Measurements from ENCODE around the gene HCN2. TPM values are rescaled to one million over a fixed set of nuclear protein-coding genes. Genes with fewer than 3 reads are reported as not detected.

The HCN2 gene
- total RNA-seq, 2 experiments from 2014 or later = 2.1 TPM

DNA sequence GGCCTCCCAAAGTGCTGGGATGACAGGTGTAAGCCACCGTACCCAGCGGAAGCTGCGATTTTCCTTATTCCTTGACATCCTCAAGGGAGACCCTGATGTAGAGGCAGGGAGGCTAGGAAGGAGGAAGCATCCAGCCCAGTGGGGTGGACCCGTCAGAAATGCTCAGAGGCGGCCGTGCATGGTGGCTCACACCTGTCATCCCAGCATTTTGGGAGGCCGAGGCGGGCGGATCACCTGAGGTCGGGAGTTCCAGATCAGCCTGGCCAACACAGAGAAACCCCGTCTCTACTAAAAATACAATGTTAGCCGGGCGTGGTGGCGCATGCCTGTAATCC lies 34.2 kb upstream of the HCN2 start:
- peaks cover 8% of the 10 kb centered on the region for H3K4me1 ChIP-seq (ENCODE audit: insufficient read depth, low read length)
- Mint-ChIP-seq H3K9me3 (no peaks in the 10 kb centered on the region), H3K36me3 (ENCODE audit: low read depth) (no peaks in the 10 kb centered on the region), H3K27me3 (no peaks in the 10 kb centered on the region), H3K4me1 (ENCODE audit: low read depth) (no peaks in the 10 kb centered on the region), H3K27ac (no peak overlapping the region), H3K4me3 (no peak overlapping the region)
- no peaks in the 10 kb centered on the region for H3K9me3 ChIP-seq (ENCODE audit: control insufficient read depth in 1 of 2, insufficient read depth in 1 of 2, low read length in 2 of 2)
- no peaks in the 10 kb centered on the region for H3K27me3 ChIP-seq (ENCODE audit: control insufficient read depth in 1 of 2, insufficient read depth in 2 of 2, low read length in 2 of 2)
- no peak overlapping the region for H3K4me3 ChIP-seq (ENCODE audit: low read length)
- no peak for ATAC-seq (ENCODE audit: poor library complexity)
- H3K27ac ChIP-seq (ENCODE audit: low read depth in 1 of 2, low read length in 2 of 2) = no peak overlapping the region
- intact Hi-C loops (cut with DNase I, micrococcal nuclease) = no loop called here
- CTCF ChIA-PET = no interaction called here
- H3K36me3 ChIP-seq (ENCODE audit: insufficient read depth, low read length) = no peaks in the 10 kb centered on the region
- DNase-seq = no peak
- POLR2A ChIA-PET = no interaction called here
- TF ChIP-seq, protein P1, sequence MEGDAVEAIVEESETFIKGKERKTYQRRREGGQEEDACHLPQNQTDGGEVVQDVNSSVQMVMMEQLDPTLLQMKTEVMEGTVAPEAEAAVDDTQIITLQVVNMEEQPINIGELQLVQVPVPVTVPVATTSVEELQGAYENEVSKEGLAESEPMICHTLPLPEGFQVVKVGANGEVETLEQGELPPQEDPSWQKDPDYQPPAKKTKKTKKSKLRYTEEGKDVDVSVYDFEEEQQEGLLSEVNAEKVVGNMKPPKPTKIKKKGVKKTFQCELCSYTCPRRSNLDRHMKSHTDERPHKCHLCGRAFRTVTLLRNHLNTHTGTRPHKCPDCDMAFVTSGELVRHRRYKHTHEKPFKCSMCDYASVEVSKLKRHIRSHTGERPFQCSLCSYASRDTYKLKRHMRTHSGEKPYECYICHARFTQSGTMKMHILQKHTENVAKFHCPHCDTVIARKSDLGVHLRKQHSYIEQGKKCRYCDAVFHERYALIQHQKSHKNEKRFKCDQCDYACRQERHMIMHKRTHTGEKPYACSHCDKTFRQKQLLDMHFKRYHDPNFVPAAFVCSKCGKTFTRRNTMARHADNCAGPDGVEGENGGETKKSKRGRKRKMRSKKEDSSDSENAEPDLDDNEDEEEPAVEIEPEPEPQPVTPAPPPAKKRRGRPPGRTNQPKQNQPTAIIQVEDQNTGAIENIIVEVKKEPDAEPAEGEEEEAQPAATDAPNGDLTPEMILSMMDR (IDR thresholded peaks at IDR 0.05) = no peak

DNA sequence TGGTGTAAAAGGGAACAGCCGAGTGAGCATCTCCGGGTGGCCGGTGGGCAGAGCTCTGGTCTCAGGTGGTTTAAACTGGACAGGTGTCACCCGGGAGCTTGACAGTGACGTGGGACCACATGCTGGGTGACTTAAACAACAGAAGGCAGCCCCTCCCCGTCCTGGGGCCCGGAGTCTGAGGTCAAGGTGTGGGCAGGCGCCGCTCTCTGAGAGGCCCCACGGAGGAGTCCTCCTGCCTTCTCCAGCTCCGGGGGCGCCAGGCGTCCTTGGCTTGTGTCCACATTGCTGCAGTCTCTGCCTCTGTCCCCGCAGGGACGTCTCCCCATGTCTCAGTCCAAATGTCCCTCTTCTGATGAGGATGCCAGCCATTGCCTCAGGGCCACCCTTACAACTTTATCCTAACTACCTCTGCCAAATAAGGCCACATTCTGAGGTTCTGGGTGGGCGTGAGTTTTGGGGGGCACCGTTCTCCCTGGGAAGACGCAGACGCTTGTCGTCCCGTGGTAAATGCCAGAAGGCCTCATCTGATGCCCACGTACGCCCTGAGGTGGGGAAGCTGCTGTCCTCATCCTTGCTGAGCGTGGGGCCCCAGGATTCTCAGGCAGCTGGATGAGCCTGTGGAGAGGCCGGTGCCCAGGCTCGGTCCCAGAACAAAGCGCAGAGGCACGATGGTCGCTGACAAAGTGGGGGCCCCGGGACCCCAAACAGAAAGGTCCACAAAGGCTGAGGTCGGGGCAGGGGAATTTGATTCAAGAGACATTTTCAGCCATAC lies 32.9 kb upstream of the HCN2 start:
- no peaks in the 10 kb centered on the region for H3K36me3 ChIP-seq (ENCODE audit: insufficient read depth, low read length)
- Mint-ChIP-seq H3K36me3 (ENCODE audit: low read depth) (no peaks in the 10 kb centered on the region), H3K9me3 (no peaks in the 10 kb centered on the region), H3K27me3 (no peaks in the 10 kb centered on the region), H3K4me3 (no peak overlapping the region), H3K27ac (no peak overlapping the region), H3K4me1 (ENCODE audit: low read depth) (no peaks in the 10 kb centered on the region)
- CTCF ChIA-PET = no interaction called here
- H3K4me3 ChIP-seq (ENCODE audit: low read length) = no peak overlapping the region
- intact Hi-C loops (cut with DNase I, micrococcal nuclease) = no loop called here
- TF ChIP-seq, protein P1 (IDR thresholded peaks at IDR 0.05) = no peak
- no peak for DNase-seq
- H3K4me1 ChIP-seq (ENCODE audit: insufficient read depth, low read length) = peaks cover 3% of the 10 kb centered on the region
- POLR2A ChIA-PET = no interaction called here
- H3K27ac ChIP-seq (ENCODE audit: low read depth in 1 of 2, low read length in 2 of 2) = no peak overlapping the region
- no peak for ATAC-seq (ENCODE audit: poor library complexity)
- no peaks in the 10 kb centered on the region for H3K27me3 ChIP-seq (ENCODE audit: control insufficient read depth in 1 of 2, insufficient read depth in 2 of 2, low read length in 2 of 2)
- no peaks in the 10 kb centered on the region for H3K9me3 ChIP-seq (ENCODE audit: control insufficient read depth in 1 of 2, insufficient read depth in 1 of 2, low read length in 2 of 2)

DNA sequence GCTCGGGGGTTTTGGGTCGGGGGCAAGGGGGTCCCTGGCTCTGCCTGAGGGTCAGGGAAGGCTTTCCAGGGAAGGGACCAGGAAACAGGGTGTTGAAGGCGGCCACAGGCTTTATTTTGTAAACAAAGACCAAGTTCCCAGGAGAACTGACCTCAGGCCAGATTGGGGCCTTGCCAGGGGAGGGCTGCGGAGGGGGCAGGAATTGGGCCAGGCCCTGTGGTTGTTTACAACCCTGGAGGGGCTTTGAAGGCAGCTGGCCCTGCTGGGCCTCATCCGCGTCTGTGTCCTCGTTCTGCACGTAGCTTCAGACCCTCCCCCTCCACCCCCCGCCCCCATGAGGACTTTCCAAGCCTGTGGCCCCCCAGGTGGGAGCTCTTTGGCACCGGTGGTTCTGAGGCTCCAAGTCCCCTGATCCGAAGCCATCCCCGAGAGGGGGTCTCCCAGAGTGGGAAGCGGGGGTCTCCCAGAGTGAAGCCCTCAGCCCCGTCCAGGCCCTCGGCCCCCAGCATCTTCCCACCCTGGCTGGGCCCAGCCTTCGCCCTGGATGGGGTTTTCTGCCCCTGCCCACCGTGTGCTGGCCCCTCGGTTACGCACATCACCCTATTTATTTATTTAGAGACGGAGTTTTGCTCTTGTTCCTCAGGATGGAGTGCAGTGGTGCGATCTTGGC lies 30.8 kb upstream of the HCN2 start:
- Histone ChIP-seq H3K27me3 (ENCODE audit: control insufficient read depth in 1 of 2, insufficient read depth in 2 of 2, low read length in 2 of 2) (no peaks in the 10 kb centered on the region), H3K27ac (ENCODE audit: low read depth in 1 of 2, low read length in 2 of 2) (no peak overlapping the region), H3K9me3 (ENCODE audit: control insufficient read depth in 1 of 2, insufficient read depth in 1 of 2, low read length in 2 of 2) (no peaks in the 10 kb centered on the region), H3K36me3 (ENCODE audit: insufficient read depth, low read length) (no peaks in the 10 kb centered on the region), H3K4me1 (ENCODE audit: insufficient read depth, low read length) (peaks cover 3% of the 10 kb centered on the region), H3K4me3 (ENCODE audit: low read length) (no peak overlapping the region)
- Mint-ChIP-seq H3K27me3 (no peaks in the 10 kb centered on the region), H3K4me1 (ENCODE audit: low read depth) (no peaks in the 10 kb centered on the region), H3K4me3 (no peak overlapping the region), H3K36me3 (ENCODE audit: low read depth) (no peaks in the 10 kb centered on the region), H3K27ac (no peak overlapping the region), H3K9me3 (no peaks in the 10 kb centered on the region)
- intact Hi-C loops (cut with DNase I, micrococcal nuclease) = no loop called here
- ATAC-seq (ENCODE audit: poor library complexity) (no peak), DNase-seq (no peak)
- TF ChIP-seq, protein P1 (IDR thresholded peaks at IDR 0.05) = no peak
- POLR2A ChIA-PET = no interaction called here
- CTCF ChIA-PET = no interaction called here

Data from CD4-positive, alpha-beta T cell (primary cell).